ENCODE results near the gene NADK. TPM values are rescaled to one million over a fixed set of nuclear protein-coding genes. Genes with fewer than 3 reads are reported as not detected.
A peak's percentile ranks its signal among the peaks of the same experiment; 100 is the strongest.

Gene NADK
- total RNA-seq, 1 experiment from 2014 or later, result 101 TPM

- POLR2A ChIA-PET, result interaction anchor here (0.6 kb wide), 1 partner anchor 139 kb away, joined by 10 read pairs; no protein-coding TSS in a partner anchor
- TF ChIP-seq SIN3A (IDR thresholded peaks at IDR 0.05; ENCODE audit: borderline replicate concordance, insufficient read depth, low read depth, low read length) (no peak), TCF7L2 (IDR thresholded peaks at IDR 0.05; ENCODE audit: low read depth, low read length) (no peak), POLR2AphosphoS5 (IDR thresholded peaks at IDR 0.05; ENCODE audit: low read depth, low read length) (no peak), REST (IDR thresholded peaks at IDR 0.05; ENCODE audit: insufficient read depth in 1 of 2, low read depth in 2 of 2, low read length in 1 of 2) (no peak)
- TF ChIP-seq, protein P1, sequence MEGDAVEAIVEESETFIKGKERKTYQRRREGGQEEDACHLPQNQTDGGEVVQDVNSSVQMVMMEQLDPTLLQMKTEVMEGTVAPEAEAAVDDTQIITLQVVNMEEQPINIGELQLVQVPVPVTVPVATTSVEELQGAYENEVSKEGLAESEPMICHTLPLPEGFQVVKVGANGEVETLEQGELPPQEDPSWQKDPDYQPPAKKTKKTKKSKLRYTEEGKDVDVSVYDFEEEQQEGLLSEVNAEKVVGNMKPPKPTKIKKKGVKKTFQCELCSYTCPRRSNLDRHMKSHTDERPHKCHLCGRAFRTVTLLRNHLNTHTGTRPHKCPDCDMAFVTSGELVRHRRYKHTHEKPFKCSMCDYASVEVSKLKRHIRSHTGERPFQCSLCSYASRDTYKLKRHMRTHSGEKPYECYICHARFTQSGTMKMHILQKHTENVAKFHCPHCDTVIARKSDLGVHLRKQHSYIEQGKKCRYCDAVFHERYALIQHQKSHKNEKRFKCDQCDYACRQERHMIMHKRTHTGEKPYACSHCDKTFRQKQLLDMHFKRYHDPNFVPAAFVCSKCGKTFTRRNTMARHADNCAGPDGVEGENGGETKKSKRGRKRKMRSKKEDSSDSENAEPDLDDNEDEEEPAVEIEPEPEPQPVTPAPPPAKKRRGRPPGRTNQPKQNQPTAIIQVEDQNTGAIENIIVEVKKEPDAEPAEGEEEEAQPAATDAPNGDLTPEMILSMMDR (IDR thresholded peaks at IDR 0.05), result no peak
Observed at GRCh38 chr1:1758059-1758621, 20.1 kb downstream of the NADK start.

GRCh38 chr1:1757422-1758058, 20.7 kb downstream of the NADK start:
- no peak overlapping the region for H3K27ac ChIP-seq (ENCODE audit: low read length)
- in situ Hi-C loops (cut with HindIII; ENCODE audit: low pct_unique_long_range_greater_than_20kb, low sequenced_read_pairs), result no loop called here
- H3K9me3 ChIP-seq (ENCODE audit: control insufficient read depth, insufficient read depth, low read depth, low read length), result no peaks in the 10 kb centered on the region
- POLR2A ChIA-PET, result interaction anchor here (0.6 kb wide), 1 partner anchor 139 kb away, joined by 10 read pairs; no protein-coding TSS in a partner anchor
- ATAC-seq (no peak), DNase-seq (ENCODE audit: low read depth, low spot score) (no peak)
- TF ChIP-seq POLR2AphosphoS5 (IDR thresholded peaks at IDR 0.05; ENCODE audit: low read depth, low read length), result no peak
- no peak for TF ChIP-seq REST (IDR thresholded peaks at IDR 0.05; ENCODE audit: insufficient read depth in 1 of 2, low read depth in 2 of 2, low read length in 1 of 2)
- TF ChIP-seq, protein P1 (IDR thresholded peaks at IDR 0.05), result no peak
- no peak for TF ChIP-seq TCF7L2 (IDR thresholded peaks at IDR 0.05; ENCODE audit: low read depth, low read length)
- TF ChIP-seq SIN3A (IDR thresholded peaks at IDR 0.05; ENCODE audit: borderline replicate concordance, insufficient read depth, low read depth, low read length), result no peak
- peaks cover 4% of the 10 kb centered on the region; the same call in 1 of the 2 replicates for H3K36me3 ChIP-seq (ENCODE audit: control insufficient read depth, insufficient read depth, low read length)
- BruUV-seq (replicated peaks), result no TSS peak
- intact Hi-C loops (cut with micrococcal nuclease; ENCODE audit: unreplicated experiment), result no loop called here
- no peaks in the 10 kb centered on the region for H3K27me3 ChIP-seq (ENCODE audit: control insufficient read depth, insufficient read depth, low read length)
- no peak overlapping the region for H3K4me3 ChIP-seq (ENCODE audit: low read depth in 2 of 2, low read length in 2 of 2)
- no peaks in the 10 kb centered on the region for H3K4me1 ChIP-seq (ENCODE audit: control insufficient read depth, insufficient read depth, low read length)
- CTCF ChIA-PET, result no interaction called here

More at GRCh38 chr1:1758059-1758621, 20.1 kb downstream of the NADK start:
- DNase-seq (ENCODE audit: low read depth, low spot score) (no peak), ATAC-seq (no peak)
- Histone ChIP-seq H3K27me3 (ENCODE audit: control insufficient read depth, insufficient read depth, low read length) (no peaks in the 10 kb centered on the region), H3K36me3 (ENCODE audit: control insufficient read depth, insufficient read depth, low read length) (peaks cover 4% of the 10 kb centered on the region; the same call in 1 of the 2 replicates), H3K9me3 (ENCODE audit: control insufficient read depth, insufficient read depth, low read depth, low read length) (no peaks in the 10 kb centered on the region), H3K4me1 (ENCODE audit: control insufficient read depth, insufficient read depth, low read length) (no peaks in the 10 kb centered on the region), H3K27ac (ENCODE audit: low read length) (no peak overlapping the region; the same call in 1 of the 2 replicates), H3K4me3 (ENCODE audit: low read depth in 2 of 2, low read length in 2 of 2) (no peak overlapping the region)
- in situ Hi-C loops (cut with HindIII; ENCODE audit: low pct_unique_long_range_greater_than_20kb, low sequenced_read_pairs), result no loop called here
- CTCF ChIA-PET, result no interaction called here
- intact Hi-C loops (cut with micrococcal nuclease; ENCODE audit: unreplicated experiment), result no loop called here
- BruUV-seq (replicated peaks), result TSS peak; percentile 50

Data from Panc1 (cell line).